ENCODE data around the gene LRRC55. TPM values are rescaled to one million over a fixed set of nuclear protein-coding genes. Genes with fewer than 3 reads are reported as not detected.

LRRC55 gene
- total RNA-seq, 1 donor from 2014 or later = 1.4 TPM

GRCh38 chr11:57162179-57162898 is 19.4 kb upstream of the LRRC55 start:
- Histone ChIP-seq H3K27ac (no peak overlapping the region), H3F3A (ENCODE audit: low read depth) (peaks cover under 1% of the 10 kb centered on the region), H3K9ac (no peak overlapping the region), H3K4me1 (peaks cover 11% of the 10 kb centered on the region), H3K9me3 (ENCODE audit: low read depth) (no peaks in the 10 kb centered on the region), H3K4me3 (no peak overlapping the region), H4K20me1 (ENCODE audit: low read depth) (no peaks in the 10 kb centered on the region), H3K36me3 (no peaks in the 10 kb centered on the region), H2AFZ (replicated peaks) (no peak overlapping the region), H3K27me3 (no peaks in the 10 kb centered on the region), H3K4me2 (no peak overlapping the region), H3K79me2 (ENCODE audit: low read depth) (no peaks in the 10 kb centered on the region)
- Mint-ChIP-seq H3K4me3 (no peak overlapping the region), H3K36me3 (no peaks in the 10 kb centered on the region), H3K4me1 (peaks cover 24% of the 10 kb centered on the region), H3K9me3 (peaks cover 2% of the 10 kb centered on the region), H3K27ac (no peak overlapping the region), H3K27me3 (ENCODE audit: insufficient read depth, low read depth) (peaks cover 4% of the 10 kb centered on the region)
- TF ChIP-seq CTCF (IDR thresholded peaks at IDR 0.05) (no peak), EZH2 (IDR thresholded peaks at IDR 0.05) (no peak), EZH2phosphoT487 (IDR thresholded peaks at IDR 0.05) (no peak)
- DNase-seq (ENCODE audit: low spot score) = no peak

- no peaks in the 10 kb centered on the region for H3K36me3 Mint-ChIP-seq
- TF ChIP-seq CTCF (IDR thresholded peaks at IDR 0.05) (no peak), EZH2phosphoT487 (IDR thresholded peaks at IDR 0.05) (no peak), EZH2 (IDR thresholded peaks at IDR 0.05) (no peak)
- no peaks in the 10 kb centered on the region for H4K20me1 ChIP-seq (ENCODE audit: low read depth)
- H3K9me3 Mint-ChIP-seq = peaks cover 4% of the 10 kb centered on the region
- no peaks in the 10 kb centered on the region for H3K27me3 ChIP-seq
- no peak for DNase-seq (ENCODE audit: low spot score)
- no peak overlapping the region for H3K4me2 ChIP-seq
- H3K79me2 ChIP-seq (ENCODE audit: low read depth) = no peaks in the 10 kb centered on the region
- H3K4me3 Mint-ChIP-seq = no peak overlapping the region
- H3K27ac ChIP-seq = no peak overlapping the region
- no peak overlapping the region for H3K9ac ChIP-seq
- no peaks in the 10 kb centered on the region for H3K36me3 ChIP-seq
- no peak overlapping the region for H3K4me3 ChIP-seq
- peaks cover 4% of the 10 kb centered on the region for H3K27me3 Mint-ChIP-seq (ENCODE audit: insufficient read depth, low read depth)
- H3K4me1 ChIP-seq = peaks cover 15% of the 10 kb centered on the region
- H3K4me1 Mint-ChIP-seq = peaks cover 23% of the 10 kb centered on the region
- H3F3A ChIP-seq (ENCODE audit: low read depth) = peaks cover 4% of the 10 kb centered on the region
- H3K9me3 ChIP-seq (ENCODE audit: low read depth) = no peaks in the 10 kb centered on the region
- H3K27ac Mint-ChIP-seq = no peak overlapping the region
- no peak overlapping the region for H2AFZ ChIP-seq (replicated peaks)
These were observed 18.4 kb upstream of the LRRC55 start for GRCh38 chr11:57163160-57163868.

GRCh38 chr11:57164317-57164716 is 17.4 kb upstream of the LRRC55 start:
- no peaks in the 10 kb centered on the region for H4K20me1 ChIP-seq (ENCODE audit: low read depth)
- DNase-seq (ENCODE audit: low spot score) = no peak
- Mint-ChIP-seq H3K27ac (no peak overlapping the region), H3K4me1 (peaks cover 23% of the 10 kb centered on the region), H3K4me3 (no peak overlapping the region), H3K9me3 (peaks cover 14% of the 10 kb centered on the region), H3K36me3 (no peaks in the 10 kb centered on the region), H3K27me3 (ENCODE audit: insufficient read depth, low read depth) (peaks cover 4% of the 10 kb centered on the region)
- TF ChIP-seq EZH2 (IDR thresholded peaks at IDR 0.05) (no peak), CTCF (IDR thresholded peaks at IDR 0.05) (no peak), EZH2phosphoT487 (IDR thresholded peaks at IDR 0.05) (no peak)
- peaks cover 4% of the 10 kb centered on the region for H3F3A ChIP-seq (ENCODE audit: low read depth)
- H3K9me3 ChIP-seq (ENCODE audit: low read depth) = peaks cover 3% of the 10 kb centered on the region
- no peak overlapping the region for H2AFZ ChIP-seq (replicated peaks)
- H3K79me2 ChIP-seq (ENCODE audit: low read depth) = no peaks in the 10 kb centered on the region
- no peak overlapping the region for H3K4me3 ChIP-seq
- H3K4me2 ChIP-seq = no peak overlapping the region
- H3K9ac ChIP-seq = no peak overlapping the region
- no peak overlapping the region for H3K27ac ChIP-seq
- no peaks in the 10 kb centered on the region for H3K27me3 ChIP-seq
- H3K4me1 ChIP-seq = peaks cover 15% of the 10 kb centered on the region
- H3K36me3 ChIP-seq = no peaks in the 10 kb centered on the region

All from neural progenitor cell (in vitro differentiated cells).